Prostate gland (tissue), 2 donors: Measurements from ENCODE around the gene CARD8. TPM values are rescaled to one million over a fixed set of nuclear protein-coding genes. Genes with fewer than 3 reads are reported as not detected.

ENCODE experiments used
- DNase-seq: peaks from one replicate; pipeline ENCODE4 v3.0.0-alpha.2; 2019; ENCODE audit warnings: low spot score
- H3K27ac ChIP-seq, 2 donors: fragments of 200-600 bp; sonication (generic); 2 replicates each; pipeline ENCODE4 v1.5.1; 2017 to 2019
- H3K27me3 ChIP-seq: fragments of 200-600 bp; sonication (generic); replicated peaks from 2 replicates; pipeline ENCODE4 v1.5.1; 2019; ENCODE audit not compliant: insufficient read depth
- H3K36me3 ChIP-seq, 2 donors: fragments of 200-600 bp; sonication (generic); 1 replicate in 1 of 2; 2 replicates in 1 of 2; pipeline versions ENCODE4 v1.5.1 to v1.8.1; 2017 to 2019
- H3K4me1 ChIP-seq: fragments of 200-600 bp; sonication (generic); replicated peaks from 2 replicates; pipeline ENCODE4 v1.5.1; 2019
- H3K4me3 ChIP-seq, 2 donors: fragments of 200-600 bp; sonication (generic); 2 replicates each; pipeline ENCODE4 v1.5.1; 2017 to 2019
- H3K9me3 ChIP-seq: fragments of 200-600 bp; sonication (generic); 2 replicates; pipeline ENCODE4 v1.5.1; 2017
- CTCF ChIP-seq, 4 experiments: fragments of 200-600 bp in 2 of 4; fragments of 450-650 bp in 2 of 4; sonication (generic) in 2 of 4; IDR thresholded peaks; 1 replicate in 3 of 4; 2 replicates in 1 of 4; pipeline ENCODE4 v1.5.1; 2016 to 2019; ENCODE audit warnings: antibody characterized with exemption in 4 of 4, mild to moderate bottlenecking in 2 of 4, moderate library complexity in 2 of 4
- POLR2A ChIP-seq: fragments of 450-650 bp; IDR thresholded peaks from one replicate; pipeline ENCODE4 v1.6.1; 2016; ENCODE audit warnings: antibody characterized with exemption, mild to moderate bottlenecking
- POLR2AphosphoS5 ChIP-seq: sonication (generic); formaldehyde crosslinking; IDR thresholded peaks from one replicate; pipeline ENCODE4 v1.6.1; 2017; ENCODE audit warnings: antibody characterized with exemption
- WGBS: methylation state at CpG from one replicate; pipeline ENCODE4 v1.1.5; 2018; 5-methylcytosine and 5-hydroxymethylcytosine counted together
- intact Hi-C: fragments of 100-400 bp; cut with DNase I; formaldehyde crosslinking; loops from one replicate; pipeline ENCODE4 v1.14.2; 2022
- total RNA-seq, 2 donors: library from RNA; depleted of rRNA; stranded (reverse); fragments of >200 nt; gene quantifications; one replicate each; pipeline ENCODE4 v1.1.0, GENCODE V29; 2016

CARD8 gene
- total RNA-seq, 2 donors from 2014 or later, result 12.6 to 49.0 TPM

- intact Hi-C loops, result no loop called here
- no peak overlapping the region for H3K4me3 ChIP-seq
- no peaks in the 10 kb centered on the region for H3K4me1 ChIP-seq
- no peak overlapping the region for H3K27ac ChIP-seq
- WGBS, result 74% methylated on average over 13 of the region's 13 CpGs
- H3K9me3 ChIP-seq, result no peaks in the 10 kb centered on the region
- no peaks in the 10 kb centered on the region for H3K36me3 ChIP-seq
- H3K27me3 ChIP-seq, result no peaks in the 10 kb centered on the region
- DNase-seq, result no peak
- TF ChIP-seq POLR2AphosphoS5 (no peak), CTCF (IDR thresholded peaks at IDR 0.05) (no peak), POLR2A (no peak)
These were observed 65.3 kb downstream of the CARD8 start for GRCh38 chr19:48190288-48190884.

GRCh38 chr19:48186541-48186991, 69.1 kb downstream of the CARD8 start:
- WGBS, result 87% methylated on average over 8 of the region's 8 CpGs
- Histone ChIP-seq H3K4me3 (no peak overlapping the region), H3K27ac (no peak overlapping the region), H3K36me3 (no peaks in the 10 kb centered on the region), H3K4me1 (no peaks in the 10 kb centered on the region), H3K27me3 (no peaks in the 10 kb centered on the region), H3K9me3 (no peaks in the 10 kb centered on the region)
- TF ChIP-seq POLR2AphosphoS5 (no peak), CTCF (IDR thresholded peaks at IDR 0.05) (no peak), POLR2A (no peak)
- intact Hi-C loops, result no loop called here
- no peak for DNase-seq

GRCh38 chr19:48186015-48186414, 69.7 kb downstream of the CARD8 start:
- Histone ChIP-seq H3K36me3 (no peaks in the 10 kb centered on the region), H3K9me3 (no peaks in the 10 kb centered on the region), H3K27ac (no peak overlapping the region), H3K4me1 (no peaks in the 10 kb centered on the region), H3K27me3 (no peaks in the 10 kb centered on the region), H3K4me3 (no peak overlapping the region)
- DNase-seq, result no peak
- TF ChIP-seq POLR2AphosphoS5 (no peak), POLR2A (no peak), CTCF (IDR thresholded peaks at IDR 0.05) (no peak)
- WGBS, result 89% methylated on average over 5 of the region's 5 CpGs
- intact Hi-C loops, result no loop called here

GRCh38 chr19:48183356-48183755, 72.4 kb downstream of the CARD8 start:
- no peaks in the 10 kb centered on the region for H3K9me3 ChIP-seq
- intact Hi-C loops, result no loop called here
- H3K4me1 ChIP-seq, result no peaks in the 10 kb centered on the region
- no peaks in the 10 kb centered on the region for H3K36me3 ChIP-seq
- 96% methylated on average over 9 of the region's 9 CpGs for WGBS
- no peak for DNase-seq
- TF ChIP-seq CTCF (IDR thresholded peaks at IDR 0.05), result no peak
- H3K27ac ChIP-seq, result no peak overlapping the region
- H3K4me3 ChIP-seq, result no peak overlapping the region
- H3K27me3 ChIP-seq, result no peaks in the 10 kb centered on the region

- H3K27ac ChIP-seq, result no peak overlapping the region
- H3K36me3 ChIP-seq, result no peaks in the 10 kb centered on the region
- no peaks in the 10 kb centered on the region for H3K4me1 ChIP-seq
- no peaks in the 10 kb centered on the region for H3K27me3 ChIP-seq
- WGBS, result 96% methylated on average over 38 of the region's 38 CpGs
- intact Hi-C loops, result no loop called here
- no peak overlapping the region for H3K4me3 ChIP-seq
- no peak for DNase-seq
- no peak for TF ChIP-seq CTCF (IDR thresholded peaks at IDR 0.05)
- no peak for TF ChIP-seq POLR2A
- no peak for TF ChIP-seq POLR2AphosphoS5
- H3K9me3 ChIP-seq, result no peaks in the 10 kb centered on the region
These were observed 73.3 kb downstream of the CARD8 start for GRCh38 chr19:48182434-48182833.
